ACHN (cell line): Measurements from ENCODE around the gene ARPC3.
A peak's percentile ranks its signal among the peaks of the same experiment; 100 is the strongest.
"Not testable (repeated sequence)": the region's sequence is repeated elsewhere in the genome, so short reads cannot be mapped to it uniquely, and the experiment has no call there.

Source experiments
- DNase-seq: peaks from one replicate; pipeline ENCODE4 v3.0.0-alpha.2; 2015
- in situ Hi-C: cut with HindIII; loops from 2 replicates; pipeline ENCODE4 v1.10.0; 2017; ENCODE audit warnings: low sequenced_read_pairs, low pct_ligation_motif_present, low pct_unique_long_range_greater_than_20kb

ARPC3 gene

GRCh38 chr12:110421701-110422100, 28.4 kb downstream of the ARPC3 start:
- in situ Hi-C loops: no loop called here

GRCh38 chr12:110421159-110421661, 28.9 kb downstream of the ARPC3 start:
- DNase-seq: no peak
- in situ Hi-C loops: no loop called here

More at GRCh38 chr12:110421701-110422100, 28.4 kb downstream of the ARPC3 start:
- DNase-seq: no peak

- DNase-seq, in situ Hi-C loops: not testable (repeated sequence)
These were observed 29.5 kb downstream of the ARPC3 start for GRCh38 chr12:110420644-110421043.

GRCh38 chr12:110417113-110417512, 33.0 kb downstream of the ARPC3 start:
- in situ Hi-C loops, DNase-seq: not testable (repeated sequence)

- in situ Hi-C loops, DNase-seq: not testable (repeated sequence)
These were observed 40.1 kb downstream of the ARPC3 start for GRCh38 chr12:110410086-110410485.

GRCh38 chr12:110405126-110405662, 44.9 kb downstream of the ARPC3 start:
- DNase-seq, in situ Hi-C loops: not testable (repeated sequence)

- in situ Hi-C loops: no loop called here
- DNase-seq: peak; percentile 84
These were observed 46.0 kb downstream of the ARPC3 start for GRCh38 chr12:110403976-110404682.

GRCh38 chr12:110403146-110403975, 46.8 kb downstream of the ARPC3 start, which contains the start of gene ANAPC7:
Gene ANAPC7, minus strand, starts transcription at chr12:110403708. Its CDS starts 81 bp downstream, at chr12:110403627.
- DNase-seq: peak; percentile 97
- in situ Hi-C loops: no loop called here
